Osteoblast (primary cell): ENCODE results near the gene TMEM52. TPM values are rescaled to one million over a fixed set of nuclear protein-coding genes. Genes with fewer than 3 reads are reported as not detected.

Experiments used
- DNase-seq: peaks from one replicate; pipeline ENCODE4 v3.0.0; 2011; ENCODE audit warnings: low spot score, mixed read lengths; ENCODE audit not compliant: insufficient read length; ENCODE audit errors: missing footprints
- H2AFZ ChIP-seq: 2 replicates; pipeline ENCODE4 v1.6.0; 2011; ENCODE audit warnings: mild to moderate bottlenecking, low read length
- H3K27ac ChIP-seq: 2 replicates; pipeline ENCODE4 v1.5.1; 2011; ENCODE audit warnings: mild to moderate bottlenecking, low read depth, low read length, moderate library complexity
- H3K27me3 ChIP-seq: 2 replicates; pipeline ENCODE4 v1.6.0; 2012; ENCODE audit warnings: mild to moderate bottlenecking, control low read depth, inconsistent platforms, low read length, moderate library complexity; ENCODE audit not compliant: insufficient read depth
- H3K36me3 ChIP-seq: 2 replicates; pipeline ENCODE4 v1.5.1; 2011; ENCODE audit warnings: mild to moderate bottlenecking, low read length, control low read depth, moderate library complexity; ENCODE audit not compliant: insufficient read depth
- H3K4me1 ChIP-seq: 2 replicates; pipeline ENCODE4 v1.5.1; 2011; ENCODE audit warnings: mild to moderate bottlenecking, low read length, control low read depth, moderate library complexity; ENCODE audit not compliant: insufficient read depth
- H3K4me2 ChIP-seq: 2 replicates; pipeline ENCODE4 v1.6.0; 2011; ENCODE audit warnings: mild to moderate bottlenecking, low read length; ENCODE audit not compliant: insufficient read depth
- H3K4me3 ChIP-seq: fragments of 200-600 bp; sonication (generic); 3 replicates; pipeline ENCODE4 v1.5.1; 2012; ENCODE audit warnings: mild to moderate bottlenecking, low read length, inconsistent platforms; ENCODE audit not compliant: insufficient read depth
- H3K79me2 ChIP-seq: 2 replicates; pipeline ENCODE4 v1.6.0; 2012; ENCODE audit warnings: mild to moderate bottlenecking, low read length, control low read depth, inconsistent platforms; ENCODE audit not compliant: insufficient read depth
- H3K9me3 ChIP-seq: 2 replicates; pipeline ENCODE4 v1.5.1; 2011; ENCODE audit warnings: low read depth, low read length, control low read depth
- H4K20me1 ChIP-seq: 2 replicates; pipeline ENCODE4 v1.6.0; 2012; ENCODE audit warnings: mild to moderate bottlenecking, low read length, control low read depth; ENCODE audit not compliant: insufficient read depth
- total RNA-seq: library from RNA; depleted of rRNA; stranded (reverse); fragments of >200 nt; gene quantifications from 2 replicates; pipeline ENCODE4 v1.2.3, GENCODE V29; 2012
- TF ChIP-seq, protein P1 (sequence below): IDR thresholded peaks from 2 replicates; pipeline ENCODE4 v1.5.1; 2011; ENCODE audit warnings: mild to moderate bottlenecking, low read depth, low read length, moderate library complexity; ENCODE audit errors: extremely low read depth

The TMEM52 gene
- total RNA-seq, 1 donor = not detected

DNA sequence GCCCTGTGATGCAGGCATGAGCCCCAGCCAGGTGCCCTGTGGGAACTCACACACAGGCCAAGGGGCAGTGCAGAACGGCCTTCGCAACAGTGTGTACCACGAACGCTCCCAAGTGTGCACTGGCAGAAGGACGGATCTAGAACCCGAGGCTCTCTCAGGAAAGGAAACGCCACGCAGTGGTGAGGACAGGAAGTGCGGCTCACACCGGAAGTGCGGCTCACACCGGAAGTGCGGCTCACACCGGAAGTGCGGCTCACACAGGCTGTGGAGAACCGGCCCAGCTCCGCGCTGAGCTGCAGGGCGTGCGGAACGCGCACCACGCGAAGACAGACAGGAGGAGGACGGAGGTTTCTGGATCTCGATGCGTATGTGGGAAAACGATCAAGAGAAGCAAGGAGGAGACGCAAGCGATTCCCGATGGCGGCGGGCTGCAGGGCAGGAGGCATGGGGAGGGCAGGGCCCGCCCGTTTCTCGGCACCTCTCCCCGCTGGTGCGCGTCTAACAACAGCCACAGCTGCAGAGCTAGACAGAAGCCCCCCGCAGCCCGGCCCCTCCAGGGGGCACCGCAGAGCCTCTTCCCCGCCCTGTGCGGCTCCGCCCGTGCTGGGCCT is 35.9 kb upstream of the TMEM52 start:
- H3K27me3 ChIP-seq = peaks cover 6% of the 10 kb centered on the region
- no peak overlapping the region for H3K27ac ChIP-seq
- no peak overlapping the region for H3K4me2 ChIP-seq

DNA sequence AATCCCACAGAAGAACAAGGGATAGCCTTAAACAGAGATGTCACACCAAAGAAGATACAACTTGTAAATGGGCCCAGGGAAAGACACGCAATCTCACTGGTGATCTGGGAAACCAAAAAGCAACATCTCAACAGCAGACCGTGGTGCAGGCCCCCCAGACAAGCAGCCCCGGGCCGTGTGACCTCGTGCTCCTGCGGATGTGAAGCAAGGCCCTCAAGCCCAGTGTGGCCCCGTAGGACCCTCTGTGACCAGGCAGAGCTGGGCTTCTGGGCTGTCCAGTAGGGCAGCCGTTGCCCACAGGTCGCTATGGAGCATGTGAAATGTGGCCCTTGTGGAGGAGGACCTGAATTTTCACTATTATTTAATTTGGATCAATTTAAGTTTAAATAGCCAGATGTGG is 34.9 kb upstream of the TMEM52 start:
- DNase-seq = no peak

More for the DNA sequence above, 35.9 kb upstream of the TMEM52 start:
- Histone ChIP-seq H3K79me2 (no peaks in the 10 kb centered on the region), H3K9me3 (no peaks in the 10 kb centered on the region), H3K4me1 (no peaks in the 10 kb centered on the region), H3K36me3 (no peaks in the 10 kb centered on the region), H4K20me1 (no peaks in the 10 kb centered on the region), H3K4me3 (no peak overlapping the region), H2AFZ (no peak overlapping the region)
- no peak for DNase-seq
- TF ChIP-seq, protein P1, sequence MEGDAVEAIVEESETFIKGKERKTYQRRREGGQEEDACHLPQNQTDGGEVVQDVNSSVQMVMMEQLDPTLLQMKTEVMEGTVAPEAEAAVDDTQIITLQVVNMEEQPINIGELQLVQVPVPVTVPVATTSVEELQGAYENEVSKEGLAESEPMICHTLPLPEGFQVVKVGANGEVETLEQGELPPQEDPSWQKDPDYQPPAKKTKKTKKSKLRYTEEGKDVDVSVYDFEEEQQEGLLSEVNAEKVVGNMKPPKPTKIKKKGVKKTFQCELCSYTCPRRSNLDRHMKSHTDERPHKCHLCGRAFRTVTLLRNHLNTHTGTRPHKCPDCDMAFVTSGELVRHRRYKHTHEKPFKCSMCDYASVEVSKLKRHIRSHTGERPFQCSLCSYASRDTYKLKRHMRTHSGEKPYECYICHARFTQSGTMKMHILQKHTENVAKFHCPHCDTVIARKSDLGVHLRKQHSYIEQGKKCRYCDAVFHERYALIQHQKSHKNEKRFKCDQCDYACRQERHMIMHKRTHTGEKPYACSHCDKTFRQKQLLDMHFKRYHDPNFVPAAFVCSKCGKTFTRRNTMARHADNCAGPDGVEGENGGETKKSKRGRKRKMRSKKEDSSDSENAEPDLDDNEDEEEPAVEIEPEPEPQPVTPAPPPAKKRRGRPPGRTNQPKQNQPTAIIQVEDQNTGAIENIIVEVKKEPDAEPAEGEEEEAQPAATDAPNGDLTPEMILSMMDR = no peak

DNA sequence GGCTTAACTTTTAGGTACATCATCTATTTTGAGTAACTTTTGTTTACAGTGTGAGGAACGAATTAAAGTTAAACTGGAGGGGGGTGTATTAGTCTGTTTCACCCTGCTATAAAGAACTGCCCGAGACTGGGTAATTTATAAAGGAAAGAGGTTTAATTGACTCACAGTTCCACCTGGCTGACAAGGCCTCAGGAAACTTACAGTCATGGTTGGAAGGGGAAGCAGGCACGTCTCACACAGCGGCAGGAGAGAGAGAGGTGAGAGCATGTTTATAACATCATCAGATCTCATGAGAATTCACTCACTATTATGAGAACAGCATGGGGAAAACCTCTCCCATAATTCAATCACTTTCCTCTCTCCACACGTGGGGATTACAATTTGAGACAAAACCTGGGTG is 31.9 kb upstream of the TMEM52 start:
- Histone ChIP-seq H3K79me2 (no peaks in the 10 kb centered on the region), H3K36me3 (no peaks in the 10 kb centered on the region), H3K9me3 (no peaks in the 10 kb centered on the region), H3K4me2 (no peak overlapping the region), H4K20me1 (no peaks in the 10 kb centered on the region), H3K4me3 (no peak overlapping the region), H2AFZ (no peak overlapping the region), H3K27ac (no peak overlapping the region), H3K4me1 (no peaks in the 10 kb centered on the region), H3K27me3 (peaks cover 9% of the 10 kb centered on the region)
- no peak for DNase-seq
- TF ChIP-seq, protein P1 = no peak

More for the DNA sequence above, 34.9 kb upstream of the TMEM52 start:
- H3K4me1 ChIP-seq = no peaks in the 10 kb centered on the region
- no peaks in the 10 kb centered on the region for H3K36me3 ChIP-seq
- H3K4me2 ChIP-seq = no peak overlapping the region
- no peak overlapping the region for H3K27ac ChIP-seq
- TF ChIP-seq, protein P1 = no peak
- H3K9me3 ChIP-seq = no peaks in the 10 kb centered on the region
- H2AFZ ChIP-seq = no peak overlapping the region
- no peak overlapping the region for H3K4me3 ChIP-seq
- no peaks in the 10 kb centered on the region for H3K79me2 ChIP-seq
- peaks cover 9% of the 10 kb centered on the region for H3K27me3 ChIP-seq
- no peaks in the 10 kb centered on the region for H4K20me1 ChIP-seq

DNA sequence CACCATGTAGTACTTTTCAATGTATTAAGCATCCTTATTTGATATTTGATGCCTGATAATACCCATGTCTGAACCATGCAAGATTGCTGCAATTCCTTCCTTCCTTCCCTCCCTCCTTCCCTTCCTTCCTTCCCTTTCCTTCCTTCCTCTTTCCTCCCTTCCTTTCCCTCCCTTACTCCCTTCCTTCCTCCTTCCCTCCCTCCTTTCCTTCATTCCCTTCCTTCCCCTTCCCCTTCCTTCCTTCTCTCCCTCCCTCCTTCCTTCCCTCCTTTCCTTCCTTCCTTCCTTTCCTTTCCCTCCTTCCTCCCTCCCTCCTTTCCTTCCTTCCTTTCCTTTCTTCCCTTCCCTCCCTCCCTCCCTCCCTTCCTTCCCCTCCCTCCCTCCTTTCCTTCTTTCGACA is 29.7 kb upstream of the TMEM52 start:
- H3K27ac ChIP-seq = no peak overlapping the region

More for the DNA sequence above, 29.7 kb upstream of the TMEM52 start:
- Histone ChIP-seq H3K4me2 (no peak overlapping the region), H2AFZ (no peak overlapping the region), H3K27me3 (peaks cover 11% of the 10 kb centered on the region), H3K4me3 (no peak overlapping the region), H3K9me3 (no peaks in the 10 kb centered on the region), H4K20me1 (no peaks in the 10 kb centered on the region), H3K79me2 (no peaks in the 10 kb centered on the region), H3K36me3 (no peaks in the 10 kb centered on the region), H3K4me1 (no peaks in the 10 kb centered on the region)
- TF ChIP-seq, protein P1 = no peak
- DNase-seq = no peak
